Measurements from ENCODE around the gene TAS1R1. TPM values are rescaled to one million over a fixed set of nuclear protein-coding genes. Genes with fewer than 3 reads are reported as not detected.

The TAS1R1 gene
- total RNA-seq, 2 donors from 2014 or later = not detected

DNA sequence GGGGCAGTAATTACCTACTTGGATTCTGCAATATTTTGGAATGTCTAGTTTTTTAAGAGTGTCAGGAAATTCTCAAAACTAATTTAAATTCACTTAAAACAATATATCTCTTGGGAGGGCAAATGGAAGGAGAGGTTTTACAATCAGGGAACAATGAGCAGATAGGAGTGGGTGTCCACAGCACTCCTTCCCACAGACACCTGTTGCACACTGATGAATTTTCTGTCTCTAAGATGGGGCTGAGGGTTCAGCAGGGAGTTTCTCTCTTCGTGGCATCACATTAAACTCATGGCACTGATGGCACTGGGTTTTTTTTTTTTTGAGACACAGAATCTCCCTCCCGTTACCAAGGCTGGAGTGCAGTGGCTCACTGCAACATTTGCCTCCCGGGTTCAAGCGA, 63.9 kb downstream of the TAS1R1 start:
- WGBS, 2 donors = 86 to 94% methylated on average over 4 of the region's 4 CpGs
- no peak for ATAC-seq
- TF ChIP-seq, protein P1, sequence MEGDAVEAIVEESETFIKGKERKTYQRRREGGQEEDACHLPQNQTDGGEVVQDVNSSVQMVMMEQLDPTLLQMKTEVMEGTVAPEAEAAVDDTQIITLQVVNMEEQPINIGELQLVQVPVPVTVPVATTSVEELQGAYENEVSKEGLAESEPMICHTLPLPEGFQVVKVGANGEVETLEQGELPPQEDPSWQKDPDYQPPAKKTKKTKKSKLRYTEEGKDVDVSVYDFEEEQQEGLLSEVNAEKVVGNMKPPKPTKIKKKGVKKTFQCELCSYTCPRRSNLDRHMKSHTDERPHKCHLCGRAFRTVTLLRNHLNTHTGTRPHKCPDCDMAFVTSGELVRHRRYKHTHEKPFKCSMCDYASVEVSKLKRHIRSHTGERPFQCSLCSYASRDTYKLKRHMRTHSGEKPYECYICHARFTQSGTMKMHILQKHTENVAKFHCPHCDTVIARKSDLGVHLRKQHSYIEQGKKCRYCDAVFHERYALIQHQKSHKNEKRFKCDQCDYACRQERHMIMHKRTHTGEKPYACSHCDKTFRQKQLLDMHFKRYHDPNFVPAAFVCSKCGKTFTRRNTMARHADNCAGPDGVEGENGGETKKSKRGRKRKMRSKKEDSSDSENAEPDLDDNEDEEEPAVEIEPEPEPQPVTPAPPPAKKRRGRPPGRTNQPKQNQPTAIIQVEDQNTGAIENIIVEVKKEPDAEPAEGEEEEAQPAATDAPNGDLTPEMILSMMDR (IDR thresholded peaks at IDR 0.05) = no peak
- no peak for TF ChIP-seq POLR2A (IDR thresholded peaks at IDR 0.05)

DNA sequence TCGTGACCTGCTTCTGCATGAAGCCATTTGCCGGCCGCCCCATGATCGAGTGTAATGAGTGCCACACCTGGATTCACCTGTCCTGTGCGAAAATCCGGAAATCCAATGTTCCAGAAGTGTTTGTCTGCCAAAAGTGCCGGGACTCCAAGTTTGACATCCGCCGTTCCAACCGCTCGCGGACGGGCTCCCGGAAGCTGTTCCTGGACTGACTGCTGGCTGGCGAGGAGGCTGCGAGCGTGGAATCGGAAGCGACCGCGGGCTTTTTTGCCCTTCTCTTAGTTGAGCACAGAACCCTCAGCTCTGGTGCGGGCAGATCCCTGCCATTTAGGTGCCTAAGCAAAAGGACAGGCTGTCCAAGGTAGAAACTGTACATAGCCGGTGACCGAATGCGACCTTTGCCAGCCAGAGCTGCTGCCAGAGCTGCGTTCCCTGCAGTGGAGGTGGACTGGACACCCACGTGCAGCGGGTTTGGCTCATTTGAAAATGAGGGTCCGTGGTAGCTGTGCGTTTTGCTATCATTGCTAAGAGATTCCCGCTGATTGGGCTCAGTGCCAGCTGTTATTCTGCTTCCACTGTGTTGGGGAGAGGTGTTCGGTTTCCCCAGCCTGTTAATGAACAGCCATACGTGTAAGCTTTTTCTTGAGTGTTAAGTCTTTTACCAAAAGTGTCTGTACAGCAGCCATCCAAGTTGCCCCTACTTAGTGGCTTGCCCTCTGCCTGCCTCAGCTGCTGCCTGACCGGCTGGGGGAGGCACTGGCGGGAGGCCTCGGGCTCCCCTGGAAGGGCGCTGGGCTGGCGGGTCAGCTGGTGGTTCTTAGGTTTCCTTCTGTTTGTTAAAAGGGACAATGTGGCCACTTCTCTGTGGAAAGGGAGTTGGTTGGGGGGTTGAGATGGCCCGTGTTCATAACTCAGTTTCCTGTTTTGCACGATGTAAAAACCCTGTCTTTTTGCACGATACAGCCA, 66.6 kb downstream of the TAS1R1 start:
- Histone ChIP-seq H3K27ac (no peak overlapping the region), H3K9me3 (no peaks in the 10 kb centered on the region), H3K36me3 (replicated peaks in 1 of 2; ENCODE audit: insufficient read depth in 1 of 2, low read depth in 2 of 2) (peaks cover 0 to 10% of the 10 kb centered on the region in 2 donors), H3K4me3 (no peak overlapping the region), H3K4me1 (peaks cover 16% of the 10 kb centered on the region), H3K27me3 (no peaks in the 10 kb centered on the region)
- WGBS, 2 donors = 90 to 94% methylated on average over 30 to 41 of the region's 41 CpGs
- no peak for TF ChIP-seq POLR2A (IDR thresholded peaks at IDR 0.05)
- TF ChIP-seq, protein P1 (IDR thresholded peaks at IDR 0.05) = no peak
- intact Hi-C loops (cut with DNase I) = no loop called here
- ATAC-seq (no peak), DNase-seq (no peak)

More for the DNA sequence above, 63.9 kb downstream of the TAS1R1 start:
- H3K4me3 ChIP-seq = no peak overlapping the region
- H3K36me3 ChIP-seq (replicated peaks in 1 of 2; ENCODE audit: insufficient read depth in 1 of 2, low read depth in 2 of 2) = peaks cover 0 to 10% of the 10 kb centered on the region in 2 donors
- no peak for DNase-seq
- no peaks in the 10 kb centered on the region for H3K9me3 ChIP-seq
- no peaks in the 10 kb centered on the region for H3K27me3 ChIP-seq
- intact Hi-C loops (cut with DNase I) = no loop called here
- H3K27ac ChIP-seq = no peak overlapping the region
- H3K4me1 ChIP-seq = peaks cover 7% of the 10 kb centered on the region

DNA sequence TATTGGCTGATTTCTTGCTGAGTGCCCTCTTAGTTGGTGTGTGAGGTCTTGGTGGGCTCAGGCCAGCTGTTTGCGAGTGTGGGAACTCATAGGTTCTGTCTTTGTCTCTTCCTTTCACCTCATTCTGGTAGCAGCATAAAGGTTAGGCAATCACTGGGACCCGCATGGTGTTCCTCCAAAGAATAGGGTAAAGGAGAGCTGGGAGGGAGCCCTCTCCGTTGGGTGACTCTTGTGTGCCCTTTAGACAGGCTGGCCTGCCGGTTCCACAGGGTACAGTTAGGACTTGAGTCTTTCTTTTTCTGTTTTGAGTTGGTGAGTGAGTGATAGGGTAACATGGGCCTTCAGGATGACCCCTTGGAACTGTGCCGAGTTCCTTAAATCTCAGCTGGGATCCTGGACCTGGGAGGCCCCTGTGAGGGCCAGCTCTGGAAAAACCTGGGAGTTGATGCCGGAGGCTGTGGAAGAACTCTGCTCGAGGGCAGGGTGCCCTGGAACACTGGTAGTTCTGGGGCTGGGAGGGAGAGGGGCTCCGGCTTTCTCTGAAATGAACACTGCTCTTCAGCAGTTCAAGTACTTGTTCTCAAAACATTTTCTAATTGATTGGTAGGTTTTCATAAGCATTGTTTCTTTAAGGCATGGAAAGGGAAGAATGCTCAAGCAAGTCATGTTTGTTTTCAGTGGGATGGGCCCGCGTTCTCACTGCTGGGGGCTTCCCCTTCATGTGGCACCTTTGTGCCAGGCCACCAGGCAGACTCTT, 67.5 kb downstream of the TAS1R1 start:
- Histone ChIP-seq H3K4me1 (peaks cover 25% of the 10 kb centered on the region), H3K9me3 (no peaks in the 10 kb centered on the region), H3K27me3 (no peaks in the 10 kb centered on the region), H3K27ac (no peak overlapping the region), H3K4me3 (no peak overlapping the region), H3K36me3 (replicated peaks in 1 of 2; ENCODE audit: insufficient read depth in 1 of 2, low read depth in 2 of 2) (peaks cover 0 to 10% of the 10 kb centered on the region in 2 donors)
- DNase-seq = no peak
- intact Hi-C loops (cut with DNase I) = no loop called here
- 89 to 96% methylated on average over 7 to 10 of the region's 10 CpGs for WGBS, 2 donors
- TF ChIP-seq, protein P1 (IDR thresholded peaks at IDR 0.05) = no peak
- no peak for TF ChIP-seq POLR2A (IDR thresholded peaks at IDR 0.05)
- no peak for ATAC-seq

DNA sequence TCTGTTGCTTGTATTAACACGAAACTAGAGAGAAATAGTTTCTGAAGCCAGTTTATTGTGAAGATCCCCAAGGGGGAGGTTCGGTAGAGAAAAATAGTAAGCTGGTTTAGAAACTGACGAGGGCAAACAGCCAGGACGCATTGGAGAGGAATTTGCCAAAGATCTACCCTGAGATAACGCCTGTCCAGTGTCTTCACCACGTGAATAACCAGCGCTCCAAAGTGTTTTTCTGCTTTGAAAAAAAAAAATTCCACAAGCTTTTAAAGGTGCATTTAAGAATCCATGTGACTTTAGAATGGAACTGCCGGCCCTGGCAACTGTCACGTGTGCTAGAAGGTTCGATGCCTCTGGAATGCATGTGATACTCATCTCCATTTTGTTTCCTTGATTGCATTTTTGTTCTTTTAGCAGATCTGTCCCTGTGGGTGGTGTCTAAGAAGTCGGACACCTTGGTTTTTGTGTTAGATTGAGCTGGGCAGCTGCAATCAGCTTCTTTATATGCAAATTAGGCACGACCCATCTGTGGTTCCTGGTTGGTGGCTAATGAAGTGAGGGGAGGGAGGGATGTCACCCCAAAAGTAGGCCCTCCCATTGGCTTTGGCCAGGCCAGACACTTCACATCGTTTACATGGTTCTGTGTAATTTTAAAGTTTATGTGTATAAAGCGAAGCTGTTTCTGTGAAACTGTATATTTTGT, 68.3 kb downstream of the TAS1R1 start:
- Histone ChIP-seq H3K4me3 (no peak overlapping the region), H3K36me3 (replicated peaks in 1 of 2; ENCODE audit: insufficient read depth in 1 of 2, low read depth in 2 of 2) (peaks cover 0 to 10% of the 10 kb centered on the region in 2 donors), H3K9me3 (no peaks in the 10 kb centered on the region), H3K27me3 (no peaks in the 10 kb centered on the region), H3K27ac (no peak overlapping the region), H3K4me1 (peaks cover 27% of the 10 kb centered on the region)
- DNase-seq = no peak
- no peak for ATAC-seq
- TF ChIP-seq, protein P1 (IDR thresholded peaks at IDR 0.05) = no peak
- TF ChIP-seq POLR2A (IDR thresholded peaks at IDR 0.05) = no peak
- intact Hi-C loops (cut with DNase I) = no loop called here
- 81 to 84% methylated on average over 14 of the region's 14 CpGs for WGBS, 2 donors

Measured in body of pancreas (tissue), 4 donors.